ENCODE measurements around the gene ARPC2. TPM values are rescaled to one million over a fixed set of nuclear protein-coding genes. Genes with fewer than 3 reads are reported as not detected.

Gene ARPC2
- polyA plus RNA-seq, 1 donor from 2014 or later: 167 TPM

- H2AFZ ChIP-seq (ENCODE audit: low read depth, low read length): no peak overlapping the region
- TF ChIP-seq EZH2 (IDR thresholded peaks at IDR 0.05; ENCODE audit: borderline replicate concordance, insufficient read depth, low read length, poor library complexity, severe bottlenecking) (no peak), RAD21 (conservative IDR thresholded peaks at IDR 0.05) (no peak), POLR2AphosphoS5 (IDR thresholded peaks at IDR 0.05) (no peak)
- TF ChIP-seq, protein P1, sequence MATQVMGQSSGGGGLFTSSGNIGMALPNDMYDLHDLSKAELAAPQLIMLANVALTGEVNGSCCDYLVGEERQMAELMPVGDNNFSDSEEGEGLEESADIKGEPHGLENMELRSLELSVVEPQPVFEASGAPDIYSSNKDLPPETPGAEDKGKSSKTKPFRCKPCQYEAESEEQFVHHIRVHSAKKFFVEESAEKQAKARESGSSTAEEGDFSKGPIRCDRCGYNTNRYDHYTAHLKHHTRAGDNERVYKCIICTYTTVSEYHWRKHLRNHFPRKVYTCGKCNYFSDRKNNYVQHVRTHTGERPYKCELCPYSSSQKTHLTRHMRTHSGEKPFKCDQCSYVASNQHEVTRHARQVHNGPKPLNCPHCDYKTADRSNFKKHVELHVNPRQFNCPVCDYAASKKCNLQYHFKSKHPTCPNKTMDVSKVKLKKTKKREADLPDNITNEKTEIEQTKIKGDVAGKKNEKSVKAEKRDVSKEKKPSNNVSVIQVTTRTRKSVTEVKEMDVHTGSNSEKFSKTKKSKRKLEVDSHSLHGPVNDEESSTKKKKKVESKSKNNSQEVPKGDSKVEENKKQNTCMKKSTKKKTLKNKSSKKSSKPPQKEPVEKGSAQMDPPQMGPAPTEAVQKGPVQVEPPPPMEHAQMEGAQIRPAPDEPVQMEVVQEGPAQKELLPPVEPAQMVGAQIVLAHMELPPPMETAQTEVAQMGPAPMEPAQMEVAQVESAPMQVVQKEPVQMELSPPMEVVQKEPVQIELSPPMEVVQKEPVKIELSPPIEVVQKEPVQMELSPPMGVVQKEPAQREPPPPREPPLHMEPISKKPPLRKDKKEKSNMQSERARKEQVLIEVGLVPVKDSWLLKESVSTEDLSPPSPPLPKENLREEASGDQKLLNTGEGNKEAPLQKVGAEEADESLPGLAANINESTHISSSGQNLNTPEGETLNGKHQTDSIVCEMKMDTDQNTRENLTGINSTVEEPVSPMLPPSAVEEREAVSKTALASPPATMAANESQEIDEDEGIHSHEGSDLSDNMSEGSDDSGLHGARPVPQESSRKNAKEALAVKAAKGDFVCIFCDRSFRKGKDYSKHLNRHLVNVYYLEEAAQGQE (IDR thresholded peaks at IDR 0.05; ENCODE audit: borderline replicate concordance): no peak
Observed at GRCh38 chr2:218187296-218188015, 29.5 kb upstream of the ARPC2 start.

DNA sequence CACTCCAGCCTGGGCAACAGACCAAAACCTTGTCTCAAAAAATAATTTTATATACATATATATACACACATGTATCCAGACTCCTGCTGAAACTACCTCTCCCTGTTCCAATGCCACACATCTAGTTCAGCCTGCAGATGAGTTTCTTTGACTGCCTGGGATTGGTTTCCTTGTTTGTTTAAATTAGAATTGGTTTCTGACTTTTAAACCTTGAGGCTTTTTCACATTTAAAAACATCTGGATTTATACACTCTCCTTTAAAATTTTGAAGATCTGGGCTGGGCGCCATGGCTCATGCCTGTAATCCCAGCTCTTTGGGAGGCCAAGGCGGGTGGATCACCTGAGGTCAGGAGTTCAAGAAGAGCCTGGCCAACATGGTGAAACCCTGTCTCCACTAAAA lies 28.5 kb upstream of the ARPC2 start:
- H3K36me3 ChIP-seq (ENCODE audit: insufficient read depth, low read length): no peaks in the 10 kb centered on the region
- no peak overlapping the region for H3K27ac ChIP-seq (ENCODE audit: low read length)
- no peaks in the 10 kb centered on the region for H3F3A ChIP-seq (ENCODE audit: insufficient read depth, low read length, poor library complexity, severe bottlenecking)
- no peak overlapping the region for H3K4me2 ChIP-seq (ENCODE audit: low read length)
- H3K27me3 ChIP-seq (ENCODE audit: insufficient read depth, low read depth, low read length): no peaks in the 10 kb centered on the region
- no peak overlapping the region for H3K9ac ChIP-seq (ENCODE audit: low read length)
- H3K4me3 ChIP-seq (ENCODE audit: low read length): no peak overlapping the region
- TF ChIP-seq CTCF (IDR thresholded peaks at IDR 0.05; ENCODE audit: poor library complexity, severe bottlenecking) (no peak), TAF1 (IDR thresholded peaks at IDR 0.05; ENCODE audit: low read depth) (no peak), EP300 (conservative IDR thresholded peaks at IDR 0.05; ENCODE audit: poor library complexity, severe bottlenecking) (no peak), POLR2AphosphoS5 (IDR thresholded peaks at IDR 0.05) (no peak), EZH2 (IDR thresholded peaks at IDR 0.05; ENCODE audit: borderline replicate concordance, insufficient read depth, low read length, poor library complexity, severe bottlenecking) (no peak), RAD21 (conservative IDR thresholded peaks at IDR 0.05) (no peak), MXI1 (conservative IDR thresholded peaks at IDR 0.05; ENCODE audit: poor library complexity, severe bottlenecking) (no peak), SMC3 (conservative IDR thresholded peaks at IDR 0.05; ENCODE audit: poor library complexity) (no peak)
- TF ChIP-seq, protein P1 (IDR thresholded peaks at IDR 0.05; ENCODE audit: borderline replicate concordance): no peak
- H3K9me2 ChIP-seq (ENCODE audit: insufficient read depth, low read length): no peaks in the 10 kb centered on the region
- H3K79me2 ChIP-seq (replicated peaks; ENCODE audit: insufficient read depth, low read length): no peaks in the 10 kb centered on the region
- H3K9me3 ChIP-seq (ENCODE audit: low read length): no peaks in the 10 kb centered on the region
- no peaks in the 10 kb centered on the region for H4K20me1 ChIP-seq (ENCODE audit: insufficient read depth)
- H2AFZ ChIP-seq (ENCODE audit: low read depth, low read length): no peak overlapping the region

More at GRCh38 chr2:218187296-218188015, 29.5 kb upstream of the ARPC2 start:
- no peak overlapping the region for H3K9ac ChIP-seq (ENCODE audit: low read length)
- H3K79me2 ChIP-seq (replicated peaks; ENCODE audit: insufficient read depth, low read length): no peaks in the 10 kb centered on the region
- no peaks in the 10 kb centered on the region for H3K9me2 ChIP-seq (ENCODE audit: insufficient read depth, low read length)
- no peak overlapping the region for H3K27ac ChIP-seq (ENCODE audit: low read length)
- H4K20me1 ChIP-seq (ENCODE audit: insufficient read depth): no peaks in the 10 kb centered on the region
- no peaks in the 10 kb centered on the region for H3K9me3 ChIP-seq (ENCODE audit: low read length)
- no peak overlapping the region for H3K4me3 ChIP-seq (ENCODE audit: low read length)
- H3K4me2 ChIP-seq (ENCODE audit: low read length): no peak overlapping the region
- no peaks in the 10 kb centered on the region for H3K27me3 ChIP-seq (ENCODE audit: insufficient read depth, low read depth, low read length)
- no peaks in the 10 kb centered on the region for H3K36me3 ChIP-seq (ENCODE audit: insufficient read depth, low read length)
- H3F3A ChIP-seq (ENCODE audit: insufficient read depth, low read length, poor library complexity, severe bottlenecking): no peaks in the 10 kb centered on the region
